H9 (cell line): ENCODE measurements around the gene PAK5. TPM values are rescaled to one million over a fixed set of nuclear protein-coding genes. Genes with fewer than 3 reads are reported as not detected.

Experiments
- DNase-seq: peaks from one replicate; pipeline ENCODE4 v3.0.0-alpha.2; 2017
- H2AFZ ChIP-seq: one replicate; pipeline ENCODE4 v1.6.1; 2013; ENCODE audit warnings: mild to moderate bottlenecking, low read length, control low read depth, moderate library complexity
- H2AK5ac ChIP-seq: 2 replicates; pipeline ENCODE4 v1.6.1; 2013; ENCODE audit warnings: low read length, control low read depth, mixed read lengths; ENCODE audit not compliant: insufficient read length
- H2BK120ac ChIP-seq: one replicate; pipeline ENCODE4 v1.6.1; 2013; ENCODE audit warnings: low read depth, mild to moderate bottlenecking, low read length, control low read depth, inconsistent platforms; ENCODE audit not compliant: poor library complexity, severe bottlenecking
- H2BK12ac ChIP-seq: 2 replicates; pipeline ENCODE4 v1.6.1; 2013; ENCODE audit warnings: low read length, control low read depth, mixed read lengths, low read depth; ENCODE audit not compliant: insufficient read length
- H2BK15ac ChIP-seq: 2 replicates; pipeline ENCODE4 v1.6.1; 2013; ENCODE audit warnings: low read depth, low read length, control low read depth
- H2BK20ac ChIP-seq: one replicate; pipeline ENCODE4 v1.6.1; 2013; ENCODE audit warnings: low read depth, mild to moderate bottlenecking, low read length, control low read depth, inconsistent platforms; ENCODE audit not compliant: poor library complexity, severe bottlenecking
- H2BK5ac ChIP-seq: 2 replicates; pipeline ENCODE4 v1.6.1; 2013; ENCODE audit warnings: low read length, control low read depth, mixed read lengths; ENCODE audit not compliant: insufficient read length
- H3K14ac ChIP-seq: 2 replicates; pipeline ENCODE4 v1.6.1; 2013; ENCODE audit warnings: low read length, control low read depth; ENCODE audit not compliant: insufficient read depth
- H3K18ac ChIP-seq: 2 replicates; pipeline ENCODE4 v1.6.1; 2013; ENCODE audit warnings: low read depth, mild to moderate bottlenecking, mixed read lengths, low read length, control low read depth; ENCODE audit not compliant: insufficient read length
- H3K23ac ChIP-seq: 2 replicates; pipeline ENCODE4 v1.6.1; 2013; ENCODE audit warnings: low read length, control low read depth, mixed read lengths, low read depth; ENCODE audit not compliant: insufficient read length
- H3K23me2 ChIP-seq: 2 replicates; pipeline ENCODE4 v1.6.1; 2013; ENCODE audit warnings: low read depth, mild to moderate bottlenecking, mixed read lengths, low read length, control low read depth; ENCODE audit not compliant: insufficient read length, poor library complexity, severe bottlenecking
- H3K27ac ChIP-seq: 2 replicates; pipeline ENCODE4 v1.5.1; 2013; ENCODE audit warnings: low read length, control low read depth, mixed read lengths, low read depth; ENCODE audit not compliant: insufficient read length
- H3K27me3 ChIP-seq: 2 replicates; pipeline ENCODE4 v1.6.1; 2013; ENCODE audit warnings: low read length, control low read depth, inconsistent platforms; ENCODE audit not compliant: insufficient read depth
- H3K4ac ChIP-seq: 2 replicates; pipeline ENCODE4 v1.6.1; 2013; ENCODE audit warnings: low read depth, mild to moderate bottlenecking, control low read depth, inconsistent platforms, low read length, moderate library complexity
- H3K4me1 ChIP-seq: 2 replicates; pipeline ENCODE4 v1.6.1; 2013; ENCODE audit warnings: low read length, control low read depth, inconsistent platforms; ENCODE audit not compliant: insufficient read depth
- H3K4me2 ChIP-seq: 2 replicates; pipeline ENCODE4 v1.6.1; 2013; ENCODE audit warnings: low read length, control low read depth, mixed read lengths; ENCODE audit not compliant: insufficient read length, insufficient read depth
- H3K56ac ChIP-seq: 2 replicates; pipeline ENCODE4 v1.6.1; 2013; ENCODE audit warnings: low read depth, mild to moderate bottlenecking, mixed read lengths, low read length, control low read depth; ENCODE audit not compliant: insufficient read length
- H3K79me1 ChIP-seq: 2 replicates; pipeline ENCODE4 v1.6.1; 2013; ENCODE audit warnings: low read depth, mild to moderate bottlenecking, moderate library complexity, low read length, control low read depth, inconsistent platforms; ENCODE audit not compliant: insufficient read depth, poor library complexity, severe bottlenecking
- H3K79me2 ChIP-seq: 2 replicates; pipeline ENCODE4 v1.6.1; 2013; ENCODE audit warnings: low read length, control low read depth, inconsistent platforms; ENCODE audit not compliant: insufficient read depth
- H3K9ac ChIP-seq: 2 replicates; pipeline ENCODE4 v1.6.1; 2013; ENCODE audit warnings: low read length, control low read depth, mixed read lengths; ENCODE audit not compliant: insufficient read length; ENCODE audit errors: extremely low read depth
- H3K9me3 ChIP-seq: one replicate; pipeline ENCODE4 v1.6.1; 2013; ENCODE audit warnings: low read depth, low read length, inconsistent platforms; ENCODE audit not compliant: control insufficient read depth
- H3T11ph ChIP-seq: one replicate; pipeline ENCODE4 v1.6.1; 2013; ENCODE audit warnings: mild to moderate bottlenecking, low read length, control low read depth, inconsistent platforms
- H4K20me1 ChIP-seq: one replicate; pipeline ENCODE4 v1.6.1; 2013; ENCODE audit not compliant: control insufficient read depth, insufficient read length, insufficient read depth
- H4K5ac ChIP-seq: 2 replicates; pipeline ENCODE4 v1.6.1; 2013; ENCODE audit warnings: low read depth, mild to moderate bottlenecking, mixed read lengths, low read length, control low read depth; ENCODE audit not compliant: insufficient read length
- H4K8ac ChIP-seq: replicated peaks from 2 replicates; pipeline ENCODE4 v1.6.1; 2013; ENCODE audit warnings: low read length, control low read depth, mixed read lengths, low read depth; ENCODE audit not compliant: insufficient read length
- H4K91ac ChIP-seq: 2 replicates; pipeline ENCODE4 v1.6.1; 2013; ENCODE audit warnings: low read depth, mild to moderate bottlenecking, moderate library complexity, mixed read lengths, low read length, control low read depth; ENCODE audit not compliant: insufficient read length
- H3K27ac Mint-ChIP-seq, 3 experiments: 2 replicates in 2 of 3; 3 replicates in 1 of 3; pipeline ENCODE4 v1.8.0; 2020 to 2021; ENCODE audit warnings: mixed read lengths in 3 of 3, mild to moderate bottlenecking in 1 of 3, moderate library complexity in 1 of 3
- H3K27me3 Mint-ChIP-seq: 2 replicates; pipeline ENCODE4 v1.8.0; 2021; ENCODE audit warnings: low read depth, mild to moderate bottlenecking, moderate library complexity, mixed read lengths
- H3K36me3 Mint-ChIP-seq, 3 experiments: 2 replicates in 2 of 3; 3 replicates in 1 of 3; pipeline ENCODE4 v1.8.0; 2020 to 2021; ENCODE audit warnings: low read depth in 3 of 3, mixed read lengths in 3 of 3; ENCODE audit not compliant: insufficient read depth in 1 of 3
- H3K4me1 Mint-ChIP-seq, 2 experiments: 2 replicates each; pipeline ENCODE4 v1.8.0; 2020; ENCODE audit warnings: mixed read lengths in 2 of 2
- H3K4me3 Mint-ChIP-seq, 2 experiments: 2 replicates in 1 of 2; 3 replicates in 1 of 2; pipeline ENCODE4 v1.8.0; 2020 to 2021; ENCODE audit warnings: mild to moderate bottlenecking in 2 of 2, mixed read lengths in 2 of 2, moderate library complexity in 1 of 2
- H3K9me3 Mint-ChIP-seq, 2 experiments: 2 replicates in 1 of 2; 3 replicates in 1 of 2; pipeline ENCODE4 v1.8.0; 2020; ENCODE audit warnings: mild to moderate bottlenecking in 2 of 2, mixed read lengths in 2 of 2, moderate library complexity in 1 of 2
- WGBS: extraction: QIAGEN DNeasy Blood & Tissue Kit; methylation state at CpG from one replicate; pipeline ENCODE4 v1.1.7; 2013; ENCODE audit warnings: missing lambda C conversion rate, low lambda C conversion rate, mixed read lengths; ENCODE audit not compliant: insufficient read length; ENCODE audit errors: extremely low coverage; 5-methylcytosine and 5-hydroxymethylcytosine counted together
- total RNA-seq: library from RNA; stranded (reverse); gene quantifications from 2 replicates; pipeline ENCODE4 v1.2.1, GENCODE V29; 2021
- TF ChIP-seq, protein P1 (sequence below): fragments of 200-600 bp; sonication (generic); conservative IDR thresholded peaks from 3 replicates; pipeline ENCODE4 v1.8.0; 2021; ENCODE audit warnings: antibody characterized with exemption, mild to moderate bottlenecking

The PAK5 gene
- total RNA-seq, 1 experiment from 2014 or later = 0.20 TPM

- DNase-seq = no peak
- Histone ChIP-seq H3K27me3 (no peaks in the 10 kb centered on the region), H3K4me1 (peaks cover 4% of the 10 kb centered on the region; the same call in 1 of the 2 replicates), H3K79me1 (no peaks in the 10 kb centered on the region), H4K5ac (no peak overlapping the region), H3K9me3 (no peaks in the 10 kb centered on the region), H3K4ac (no peak overlapping the region), H3K4me2 (no peak overlapping the region), H3K23me2 (no peaks in the 10 kb centered on the region), H4K20me1 (no peaks in the 10 kb centered on the region), H3K23ac (no peak overlapping the region), H3T11ph (no peak overlapping the region), H4K8ac (no peak overlapping the region), H2BK120ac (no peak overlapping the region), H3K14ac (no peak overlapping the region), H2BK12ac (no peak overlapping the region), H3K18ac (no peak overlapping the region), H3K56ac (no peak overlapping the region), H4K91ac (no peak overlapping the region), H2BK20ac (no peak overlapping the region), H2AFZ (no peak overlapping the region), H3K9ac (no peak overlapping the region), H3K79me2 (no peaks in the 10 kb centered on the region), H2BK5ac (no peak overlapping the region), H2BK15ac (no peak overlapping the region), H3K27ac (no peak overlapping the region), H2AK5ac (no peak overlapping the region)
- TF ChIP-seq, protein P1, sequence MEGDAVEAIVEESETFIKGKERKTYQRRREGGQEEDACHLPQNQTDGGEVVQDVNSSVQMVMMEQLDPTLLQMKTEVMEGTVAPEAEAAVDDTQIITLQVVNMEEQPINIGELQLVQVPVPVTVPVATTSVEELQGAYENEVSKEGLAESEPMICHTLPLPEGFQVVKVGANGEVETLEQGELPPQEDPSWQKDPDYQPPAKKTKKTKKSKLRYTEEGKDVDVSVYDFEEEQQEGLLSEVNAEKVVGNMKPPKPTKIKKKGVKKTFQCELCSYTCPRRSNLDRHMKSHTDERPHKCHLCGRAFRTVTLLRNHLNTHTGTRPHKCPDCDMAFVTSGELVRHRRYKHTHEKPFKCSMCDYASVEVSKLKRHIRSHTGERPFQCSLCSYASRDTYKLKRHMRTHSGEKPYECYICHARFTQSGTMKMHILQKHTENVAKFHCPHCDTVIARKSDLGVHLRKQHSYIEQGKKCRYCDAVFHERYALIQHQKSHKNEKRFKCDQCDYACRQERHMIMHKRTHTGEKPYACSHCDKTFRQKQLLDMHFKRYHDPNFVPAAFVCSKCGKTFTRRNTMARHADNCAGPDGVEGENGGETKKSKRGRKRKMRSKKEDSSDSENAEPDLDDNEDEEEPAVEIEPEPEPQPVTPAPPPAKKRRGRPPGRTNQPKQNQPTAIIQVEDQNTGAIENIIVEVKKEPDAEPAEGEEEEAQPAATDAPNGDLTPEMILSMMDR = no peak
- H3K4me3 Mint-ChIP-seq = no peak overlapping the region
- H3K4me1 Mint-ChIP-seq = no peaks in the 10 kb centered on the region
- WGBS = no CpG with 5 or more reads among the region's 3 CpGs
- H3K9me3 Mint-ChIP-seq = no peaks in the 10 kb centered on the region; a peak in 1 of 5 replicates
- H3K27ac Mint-ChIP-seq = no peak overlapping the region
- no peaks in the 10 kb centered on the region; the same call in 1 of the 2 replicates for H3K27me3 Mint-ChIP-seq
- H3K36me3 Mint-ChIP-seq = no peaks in the 10 kb centered on the region
Observed at GRCh38 chr20:9710685-9711084, 128.2 kb downstream of the PAK5 start.
